Measurements from ENCODE around the gene MDGA2. TPM values are rescaled to one million over a fixed set of nuclear protein-coding genes. Genes with fewer than 3 reads are reported as not detected.

Gene MDGA2
- total RNA-seq, 1 experiment from 2014 or later, result not detected

GRCh38 chr14:47040550-47040949 is 634.9 kb downstream of the MDGA2 start:
- RAD21 ChIA-PET (ENCODE audit: low non-redundant PET in 1 of 2, low total read pairs in 2 of 2, uncharacterized antibody in 2 of 2, unreplicated experiment in 2 of 2), result no interaction called here
- no TSS peak for BruUV-seq (replicated peaks)
- Histone ChIP-seq H3K9me2 (ENCODE audit: insufficient read depth) (no peaks in the 10 kb centered on the region), H3K4me2 (ENCODE audit: low read length) (no peak overlapping the region), H3K4me3 (replicated peaks in 1 of 2; ENCODE audit: low read depth in 1 of 2, low read length in 2 of 2) (no peak overlapping the region), H3K36me3 (ENCODE audit: control insufficient read depth in 1 of 2, insufficient read depth in 2 of 2, low read length in 2 of 2) (no peaks in the 10 kb centered on the region), H2AFZ (ENCODE audit: low read depth, low read length, poor library complexity, severe bottlenecking) (no peak overlapping the region), H3K4me1 (ENCODE audit: control insufficient read depth in 1 of 2, insufficient read depth in 2 of 2, low read length in 2 of 2) (no peaks in the 10 kb centered on the region), H3K27ac (ENCODE audit: low read depth, low read length) (no peak overlapping the region), H3K79me2 (ENCODE audit: insufficient read depth, low read length) (no peaks in the 10 kb centered on the region), H4K20me1 (ENCODE audit: insufficient read depth) (no peaks in the 10 kb centered on the region), H3K9me3 (ENCODE audit: control insufficient read depth in 1 of 2, insufficient read depth in 1 of 2, low read depth in 1 of 2, low read length in 2 of 2) (0 out of 4 replicates have a peak, but pooled peaks cover 0 to 3% of the 10 kb centered on the region in 2 experiments), H3K9ac (ENCODE audit: low read length) (no peak overlapping the region), H3K27me3 (ENCODE audit: insufficient read depth, low read length) (no peaks in the 10 kb centered on the region)
- CTCF ChIA-PET, result interaction anchor here (0.7 kb wide), 1 partner anchor 550 kb away, joined by 3 read pairs; no protein-coding TSS in a partner anchor
- TF ChIP-seq ZFX (IDR thresholded peaks at IDR 0.05), result no peak
- TF ChIP-seq CTCF (IDR thresholded peaks at IDR 0.05 in 2 of 3, conservative IDR thresholded peaks at IDR 0.05 in 1 of 3; ENCODE audit: borderline replicate concordance in 1 of 3, insufficient read depth in 1 of 3, low read depth in 2 of 3, low read length in 2 of 3), result peak; percentile 18 to 27 (median 26); a peak in 2 of 6 replicates
- TF ChIP-seq ZNF274 (IDR thresholded peaks at IDR 0.05; ENCODE audit: low read depth, low read length), result no peak
- peak; percentile 64 for TF ChIP-seq RAD21 (IDR thresholded peaks at IDR 0.05; ENCODE audit: low read depth)
- intact Hi-C loops (cut with micrococcal nuclease), result loop anchor here (1.0 to 10.0 kb wide), 3 partner anchors 458 to 550 kb away; no protein-coding TSS in a partner anchor
- peak; percentile 58 for ATAC-seq
- POLR2A ChIA-PET, result no interaction called here
- DNase-seq (ENCODE audit: low read depth, low spot score), result peak; percentile 31

GRCh38 chr14:47039336-47039735 is 636.1 kb downstream of the MDGA2 start:
- RAD21 ChIA-PET (ENCODE audit: low non-redundant PET in 1 of 2, low total read pairs in 2 of 2, uncharacterized antibody in 2 of 2, unreplicated experiment in 2 of 2), result no interaction called here
- H2AFZ ChIP-seq (ENCODE audit: low read depth, low read length, poor library complexity, severe bottlenecking), result no peak overlapping the region
- no peak overlapping the region for H3K27ac ChIP-seq (ENCODE audit: low read depth, low read length)
- CTCF ChIA-PET, result no interaction called here
- H3K4me2 ChIP-seq (ENCODE audit: low read length), result no peak overlapping the region
- POLR2A ChIA-PET, result no interaction called here
- 0 out of 4 replicates have a peak, but pooled peaks cover 0 to 3% of the 10 kb centered on the region in 2 experiments for H3K9me3 ChIP-seq (ENCODE audit: control insufficient read depth in 1 of 2, insufficient read depth in 1 of 2, low read depth in 1 of 2, low read length in 2 of 2)
- H3K9me2 ChIP-seq (ENCODE audit: insufficient read depth), result no peaks in the 10 kb centered on the region
- ATAC-seq, result no peak
- H3K36me3 ChIP-seq (ENCODE audit: control insufficient read depth in 1 of 2, insufficient read depth in 2 of 2, low read length in 2 of 2), result no peaks in the 10 kb centered on the region
- H4K20me1 ChIP-seq (ENCODE audit: insufficient read depth), result no peaks in the 10 kb centered on the region
- H3K4me1 ChIP-seq (ENCODE audit: control insufficient read depth in 1 of 2, insufficient read depth in 2 of 2, low read length in 2 of 2), result no peaks in the 10 kb centered on the region
- DNase-seq (ENCODE audit: low read depth, low spot score), result no peak
- H3K79me2 ChIP-seq (ENCODE audit: insufficient read depth, low read length), result no peaks in the 10 kb centered on the region
- H3K9ac ChIP-seq (ENCODE audit: low read length), result no peak overlapping the region
- no TSS peak for BruUV-seq (replicated peaks)
- no peaks in the 10 kb centered on the region for H3K27me3 ChIP-seq (ENCODE audit: insufficient read depth, low read length)
- no peak overlapping the region for H3K4me3 ChIP-seq (replicated peaks in 1 of 2; ENCODE audit: low read depth in 1 of 2, low read length in 2 of 2)
- intact Hi-C loops (cut with micrococcal nuclease), result no loop called here
- TF ChIP-seq SP1 (IDR thresholded peaks at IDR 0.05; ENCODE audit: low read depth) (no peak), REST (IDR thresholded peaks at IDR 0.05; ENCODE audit: low read depth) (no peak), POLR2A (IDR thresholded peaks at IDR 0.05; ENCODE audit: borderline replicate concordance, extremely low read depth, insufficient read depth, insufficient read length) (no peak), RAD21 (IDR thresholded peaks at IDR 0.05; ENCODE audit: low read depth) (no peak), POLR2AphosphoS5 (IDR thresholded peaks at IDR 0.05; ENCODE audit: low read depth, low read length) (no peak), YY1 (IDR thresholded peaks at IDR 0.05; ENCODE audit: extremely low read depth, insufficient replicate concordance, low read depth, low read length) (no peak), MAX (IDR thresholded peaks at IDR 0.05) (no peak), CEBPB (IDR thresholded peaks at IDR 0.05; ENCODE audit: low read depth) (no peak), CBX3 (IDR thresholded peaks at IDR 0.05; ENCODE audit: low read depth) (no peak), ATF3 (IDR thresholded peaks at IDR 0.05) (no peak), JUND (IDR thresholded peaks at IDR 0.05) (no peak), TCF7L2 (IDR thresholded peaks at IDR 0.05; ENCODE audit: borderline replicate concordance, extremely low read depth, insufficient read depth, insufficient read length) (no peak), SRF (IDR thresholded peaks at IDR 0.05; ENCODE audit: low read depth) (no peak), FOSL1 (IDR thresholded peaks at IDR 0.05; ENCODE audit: low read depth) (no peak)
